Measurements from ENCODE around the gene SRSF8. TPM values are rescaled to one million over a fixed set of nuclear protein-coding genes. Genes with fewer than 3 reads are reported as not detected.

SRSF8 gene
- total and polyA plus RNA-seq, 2 of the 4 experiments (the other 2 are of a cell fraction): 3.4 to 14.3 TPM

GRCh38 chr11:95103701-95104100, 37.0 kb downstream of the SRSF8 start:
- no peak for ATAC-seq (ENCODE audit: low read depth)

More at GRCh38 chr11:95103701-95104100, 37.0 kb downstream of the SRSF8 start:
- H4K5ac ChIP-seq (ENCODE audit: low read depth, low read length): no peak overlapping the region
- H3K9ac ChIP-seq (ENCODE audit: low read depth, low read length): no peak overlapping the region
- no peak for DNase-seq
- TF ChIP-seq RCOR1 (IDR thresholded peaks at IDR 0.05; ENCODE audit: insufficient replicate concordance, low read length) (no peak), MAZ (IDR thresholded peaks at IDR 0.05; ENCODE audit: borderline replicate concordance, low read depth, low read length) (no peak), FOS (IDR thresholded peaks at IDR 0.05; ENCODE audit: low read depth, low read length) (no peak), RAD21 (IDR thresholded peaks at IDR 0.05; ENCODE audit: low read length) (no peak), CHD1 (IDR thresholded peaks at IDR 0.05; ENCODE audit: low read depth, low read length) (no peak), NFE2L2 (IDR thresholded peaks at IDR 0.05; ENCODE audit: low read depth, low read length) (no peak), SMC3 (IDR thresholded peaks at IDR 0.05; ENCODE audit: low read depth, low read length) (no peak), RFX5 (IDR thresholded peaks at IDR 0.05; ENCODE audit: low read depth, low read length) (no peak), MXI1 (IDR thresholded peaks at IDR 0.05; ENCODE audit: borderline replicate concordance, low read depth, low read length) (no peak), USF2 (IDR thresholded peaks at IDR 0.05; ENCODE audit: low read depth, low read length) (no peak), BHLHE40 (IDR thresholded peaks at IDR 0.05; ENCODE audit: low read depth, low read length) (no peak), ELK1 (IDR thresholded peaks at IDR 0.05; ENCODE audit: borderline replicate concordance, low read depth, low read length) (no peak), CTCF (conservative IDR thresholded peaks at IDR 0.05; ENCODE audit: low read depth, low read length) (no peak), MAFK (IDR thresholded peaks at IDR 0.05; ENCODE audit: low read depth, low read length) (no peak), POLR2A (IDR thresholded peaks at IDR 0.05; ENCODE audit: low read depth, low read length) (no peak), CEBPB (IDR thresholded peaks at IDR 0.05; ENCODE audit: low read depth, low read length) (no peak)
- no peak overlapping the region for H2AK9ac ChIP-seq (replicated peaks; ENCODE audit: low read depth, low read length, poor library complexity)
- H3K79me1 ChIP-seq (ENCODE audit: low read depth in 1 of 2, low read length in 2 of 2): no peaks in the 10 kb centered on the region; a peak in 2 of 4 replicates
- H2BK5ac ChIP-seq (ENCODE audit: low read depth, low read length, poor library complexity, severe bottlenecking): no peak overlapping the region
- no peaks in the 10 kb centered on the region for H3K4me1 ChIP-seq (ENCODE audit: control insufficient read depth, insufficient read depth, low read length)
- intact Hi-C loops (cut with micrococcal nuclease) (no loop called here), in situ Hi-C loops (cut with MboI; ENCODE audit: low sequenced_read_pairs) (no loop called here), dilution Hi-C loops (cut with HindIII; ENCODE audit: low sequenced_read_pairs, unreplicated experiment) (no loop called here)
- no peak overlapping the region for H4K8ac ChIP-seq (ENCODE audit: low read depth in 2 of 2, low read length in 2 of 2)
- H3K14ac ChIP-seq (replicated peaks; ENCODE audit: low read depth, low read length): no peak overlapping the region
- no peaks in the 10 kb centered on the region for H3K9me1 ChIP-seq (ENCODE audit: insufficient read depth, low read length)
- H2BK15ac ChIP-seq (ENCODE audit: low read depth, low read length): no peak overlapping the region
- no peak overlapping the region for H3K4me2 ChIP-seq (ENCODE audit: low read depth, low read length)
- WGBS, 2 experiments (ENCODE audit: extremely low coverage in 2 of 2, insufficient read length in 1 of 2): no CpG with 5 or more reads among the region's 5 CpGs
- H2BK20ac ChIP-seq (ENCODE audit: low read depth, low read length): no peak overlapping the region
- no peak overlapping the region for H3K23ac ChIP-seq (ENCODE audit: low read depth, low read length)
- H3K36me3 ChIP-seq (ENCODE audit: control insufficient read depth, insufficient read depth, low read length): no peaks in the 10 kb centered on the region
- no peak overlapping the region for H3K18ac ChIP-seq (ENCODE audit: low read depth, low read length)
- no TSS peak for BruUV-seq (replicated peaks)
- ChIA-PET CTCF (interaction anchor here (0.7 kb wide), 1 partner anchor 88 kb away, joined by 3 read pairs; no protein-coding TSS in a partner anchor), POLR2A (ENCODE audit: unreplicated experiment) (no interaction called here)
- H3K9me3 ChIP-seq (ENCODE audit: control insufficient read depth, insufficient read depth, low read length): no peaks in the 10 kb centered on the region
- no peak overlapping the region for H2AK5ac ChIP-seq (ENCODE audit: low read depth, low read length)
- no peaks in the 10 kb centered on the region for H3K27me3 ChIP-seq (ENCODE audit: control insufficient read depth, insufficient read depth, low read length)
- H3K4ac ChIP-seq (ENCODE audit: low read depth, low read length): no peak overlapping the region
- no peak overlapping the region for H2BK120ac ChIP-seq (ENCODE audit: low read depth, low read length)
- H3K4me3 ChIP-seq (ENCODE audit: insufficient read depth, low read depth, low read length): no peak overlapping the region
- H3K56ac ChIP-seq (ENCODE audit: extremely low read depth, insufficient read depth, low read length): no peak overlapping the region
- H4K20me1 ChIP-seq (ENCODE audit: insufficient read depth, low read length): no peaks in the 10 kb centered on the region
- H3K27ac ChIP-seq (ENCODE audit: insufficient read depth, low read length): no peak overlapping the region
- no peak overlapping the region for H2AFZ ChIP-seq (replicated peaks; ENCODE audit: low read length, poor library complexity)
- no peak overlapping the region for H4K91ac ChIP-seq (ENCODE audit: insufficient read depth, low read depth, low read length)
